Measurements from ENCODE around the gene GJD3. TPM values are rescaled to one million over a fixed set of nuclear protein-coding genes. Genes with fewer than 3 reads are reported as not detected.

GJD3 gene
- total and polyA plus RNA-seq, 9 of the 15 experiments (the other 6 are each of a cell fraction or from before 2014, with no cell fraction given) = 0.17 to 0.38 TPM; not detected in 7

- CTCF ChIA-PET (ENCODE audit: low intra/inter-chr PET ratio) = interaction anchor here (0.6 to 1.7 kb wide), 7 partner anchors 53 to 1060 kb away, joined by 3 to 8 read pairs (median 5); no protein-coding TSS in a partner anchor
- FAIRE-seq (no peak), ATAC-seq (peak; percentile 54), DNase-seq (ENCODE audit: extremely low read depth in 1 of 4, low spot score in 3 of 4) (peak; percentile 49 to 71 (median 64))
- H3K9me1 ChIP-seq (ENCODE audit: control insufficient read depth, insufficient read depth, low read length) = no peaks in the 10 kb centered on the region
- H2AFZ ChIP-seq (ENCODE audit: low read depth, low read length) = peak overlapping the region; percentile 87
- H3K9me3 ChIP-seq (replicated peaks; ENCODE audit: control insufficient read depth, insufficient read depth, low read depth, low read length) = no peaks in the 10 kb centered on the region
- POLR2A ChIA-PET = interaction anchor here (0.5 to 1.5 kb wide), 8 partner anchors 13 to 1328 kb away, joined by 3 to 6 read pairs (median 4); partner anchors contain the start of genes SMARCE1 and TOP2A
- peak overlapping the region; percentile 63 to 96; a peak in 3 of 4 replicates for H3K9ac ChIP-seq (ENCODE audit: insufficient read depth in 1 of 2, low read depth in 2 of 2, low read length in 2 of 2)
- in situ Hi-C loops (cut with MboI) (loop anchor here (5.0 kb wide), 1 partner anchor 174 kb away; no protein-coding TSS in a partner anchor), intact Hi-C loops (cut with micrococcal nuclease) (loop anchor here (10.0 kb wide), 1 partner anchor 112 kb away; no protein-coding TSS in a partner anchor)
- peak overlapping the region; percentile 58 for H3K4me3 ChIP-seq
- peak overlapping the region; percentile 80 for H3K4me2 ChIP-seq (ENCODE audit: insufficient read depth, low read length)
- no peaks in the 10 kb centered on the region for H3K36me3 ChIP-seq (ENCODE audit: control insufficient read depth, insufficient read depth, low read length)
- H3K4me1 ChIP-seq (replicated peaks in 1 of 2; ENCODE audit: control insufficient read depth in 2 of 2, insufficient read depth in 2 of 2, low read length in 2 of 2) = peaks cover 3 to 51% of the 10 kb centered on the region in 2 experiments; a peak in 3 of 5 replicates
- H3K27ac ChIP-seq (ENCODE audit: extremely low read depth, low read depth, low read length) = peak overlapping the region; percentile 68; the same call in 2 of the 3 replicates
- peaks cover 7% of the 10 kb centered on the region; the same call in 2 of the 3 replicates for H3K79me2 ChIP-seq (ENCODE audit: control insufficient read depth, insufficient read depth, low read length)
- 2% methylated on average over 59 of the region's 91 CpGs for WGBS (ENCODE audit: insufficient coverage, low coverage, missing lambda C conversion rate)
- no peaks in the 10 kb centered on the region for H4K20me1 ChIP-seq (replicated peaks; ENCODE audit: control insufficient read depth, insufficient read depth, low read length)
- no TSS peak for BruUV-seq (replicated peaks)
- H3K27me3 ChIP-seq (ENCODE audit: control insufficient read depth in 2 of 2, insufficient read depth in 2 of 2, low read length in 2 of 2) = no peaks in the 10 kb centered on the region
- TF ChIP-seq ZNF639 (CRISPR knock-in tag; conservative IDR thresholded peaks at IDR 0.05 in 1 of 2, IDR thresholded peaks at IDR 0.05 in 1 of 2) (peak in 1 of 2 experiments; percentile 77; a peak in 2 of 4 replicates), THAP7 (CRISPR knock-in tag; IDR thresholded peaks at IDR 0.05) (0 out of 2 replicates have a peak, but pooled peaks have one; percentile 30), HMGXB4 (CRISPR knock-in tag; IDR thresholded peaks at IDR 0.05) (0 out of 2 replicates have a peak, but pooled peaks have one; percentile 70), GATAD2B (IDR thresholded peaks at IDR 0.05; ENCODE audit: borderline replicate concordance) (peak; percentile 17; the same call in 1 of the 2 replicates), KDM4B (IDR thresholded peaks at IDR 0.05; ENCODE audit: borderline replicate concordance in 2 of 2, low read depth in 1 of 2) (0 out of 4 replicates have a peak, but pooled peaks of 1 of the 2 experiments have one; percentile 1), TARDBP (IDR thresholded peaks at IDR 0.05) (no peak), CTBP1 (IDR thresholded peaks at IDR 0.05; ENCODE audit: borderline replicate concordance) (peak; percentile 34; the same call in 1 of the 2 replicates), NRF1 (conservative IDR thresholded peaks at IDR 0.05 in 1 of 2, IDR thresholded peaks at IDR 0.05 in 1 of 2) (peak; percentile 53 to 76; a peak in 2 of 4 replicates)
Observed at GRCh38 chr17:40363111-40363827, 1.3 kb downstream of the GJD3 start.

All from K562 (cell line).